ENCODE data around the gene DOK7.

Gene DOK7

DNA sequence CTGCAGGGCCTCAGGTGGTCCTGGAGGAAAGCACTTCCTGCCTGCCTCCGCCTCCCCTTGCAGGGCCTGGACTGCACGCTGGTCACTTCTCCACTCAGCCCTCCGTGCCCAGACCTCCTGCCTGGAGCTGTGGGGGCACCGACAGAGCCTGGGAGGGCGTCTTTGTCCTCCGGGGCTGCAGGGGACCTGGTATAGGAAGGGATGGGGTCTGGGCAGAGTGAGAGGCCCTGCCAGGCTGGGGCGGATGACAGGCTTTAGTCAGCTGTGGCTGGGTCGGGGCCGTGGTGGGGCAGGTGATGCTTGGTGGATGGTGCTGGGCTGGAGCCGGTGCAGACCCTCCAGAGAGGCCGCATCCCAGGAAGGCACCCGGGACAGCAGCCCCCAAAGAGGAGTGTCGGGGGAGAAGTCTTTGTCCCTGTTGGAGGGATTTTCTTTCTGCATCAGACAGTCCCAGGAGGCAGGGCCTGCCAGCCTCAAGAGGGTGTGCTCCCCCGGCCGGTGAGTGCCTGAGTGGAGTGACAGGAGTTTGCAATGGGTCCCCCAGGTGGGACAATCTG lies 1.3 kb downstream of the DOK7 start:
- FAIRE-seq = no peak

DNA sequence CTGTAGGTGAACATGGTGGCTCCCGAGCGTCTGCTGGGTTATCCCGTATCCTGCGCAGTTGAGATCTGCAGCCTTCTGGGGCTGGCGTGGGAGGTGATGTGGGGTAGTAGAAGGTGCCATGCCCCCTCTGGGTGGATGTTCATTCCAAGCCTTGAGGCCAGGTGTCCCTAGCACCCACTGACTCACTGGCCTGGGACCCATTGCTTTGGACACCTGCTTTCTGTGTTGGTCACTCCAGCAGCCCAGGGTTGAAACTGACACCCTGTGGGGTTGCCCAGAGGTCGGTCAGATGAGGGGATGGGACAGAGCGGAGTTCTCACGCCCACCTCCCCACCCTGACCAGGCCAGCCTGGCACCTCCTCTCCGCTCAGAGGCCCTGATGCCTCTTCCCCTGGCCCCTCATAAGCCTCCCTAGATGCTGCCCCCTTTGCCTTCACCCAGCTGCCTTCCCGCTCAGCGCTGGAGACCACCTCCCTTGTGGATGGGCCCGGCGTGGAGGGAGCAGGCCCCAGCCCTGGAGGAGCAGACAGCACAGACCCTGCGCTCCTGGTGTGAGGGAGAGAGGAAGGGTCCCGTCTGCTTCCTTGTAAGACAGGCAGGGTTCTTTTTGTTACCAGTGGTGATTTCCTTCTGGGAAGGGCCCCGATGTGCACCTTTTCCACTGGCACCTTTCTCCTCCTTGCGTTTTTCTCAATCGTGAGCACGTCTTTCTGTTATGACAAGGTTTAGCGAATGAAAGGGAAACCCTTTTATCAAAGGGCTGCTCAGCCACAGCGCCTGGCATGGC lies 2.0 kb downstream of the DOK7 start:
- no peak for FAIRE-seq

DNA sequence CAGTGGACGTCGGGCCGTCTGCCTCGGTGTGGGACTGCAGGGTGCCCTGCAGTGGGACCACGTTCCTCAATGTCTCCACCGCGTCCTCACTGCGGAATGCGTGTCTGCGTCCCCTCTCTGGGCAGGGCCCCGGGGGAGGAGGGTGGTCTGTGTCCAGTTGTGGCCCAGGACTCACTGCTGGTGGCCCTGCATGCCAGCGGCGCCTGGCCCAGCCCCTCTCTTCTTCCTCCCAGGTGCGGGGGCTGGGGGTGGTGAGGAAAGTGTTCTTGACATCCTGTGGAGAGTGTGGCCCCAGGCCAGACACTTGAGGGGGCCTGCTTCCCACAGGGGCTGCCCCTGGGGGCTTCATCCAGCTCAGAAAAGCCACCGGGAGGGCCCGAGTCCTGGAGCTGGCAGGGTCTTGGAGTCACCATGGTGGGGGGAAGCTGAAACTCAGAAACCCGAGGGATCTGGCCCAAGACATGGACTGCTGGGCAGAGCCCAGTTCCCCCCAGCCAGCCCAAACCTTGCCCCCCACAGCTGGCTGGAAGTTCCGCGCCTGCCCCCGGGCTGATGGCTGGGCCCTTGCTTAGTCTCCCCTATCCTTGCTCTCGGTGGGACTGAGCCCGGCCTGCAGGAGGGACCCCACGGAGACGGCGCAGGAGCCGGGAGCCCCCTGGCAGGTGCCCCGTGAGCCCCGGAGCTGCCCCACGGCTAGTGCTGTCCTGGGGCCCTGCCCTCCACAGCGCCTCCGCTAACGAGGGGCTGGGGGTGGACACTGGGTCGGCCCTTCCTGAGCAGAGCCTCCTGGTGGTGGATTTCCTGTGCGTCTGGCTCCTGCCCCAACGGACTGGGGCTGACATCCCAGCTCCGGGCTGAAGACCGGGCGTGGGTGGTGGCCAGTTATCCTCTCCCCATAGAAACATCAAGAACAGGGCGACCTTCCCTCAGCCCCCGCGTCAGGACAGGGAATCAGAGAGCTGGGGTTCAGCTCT lies 2.9 kb downstream of the DOK7 start:
- FAIRE-seq = no peak

DNA sequence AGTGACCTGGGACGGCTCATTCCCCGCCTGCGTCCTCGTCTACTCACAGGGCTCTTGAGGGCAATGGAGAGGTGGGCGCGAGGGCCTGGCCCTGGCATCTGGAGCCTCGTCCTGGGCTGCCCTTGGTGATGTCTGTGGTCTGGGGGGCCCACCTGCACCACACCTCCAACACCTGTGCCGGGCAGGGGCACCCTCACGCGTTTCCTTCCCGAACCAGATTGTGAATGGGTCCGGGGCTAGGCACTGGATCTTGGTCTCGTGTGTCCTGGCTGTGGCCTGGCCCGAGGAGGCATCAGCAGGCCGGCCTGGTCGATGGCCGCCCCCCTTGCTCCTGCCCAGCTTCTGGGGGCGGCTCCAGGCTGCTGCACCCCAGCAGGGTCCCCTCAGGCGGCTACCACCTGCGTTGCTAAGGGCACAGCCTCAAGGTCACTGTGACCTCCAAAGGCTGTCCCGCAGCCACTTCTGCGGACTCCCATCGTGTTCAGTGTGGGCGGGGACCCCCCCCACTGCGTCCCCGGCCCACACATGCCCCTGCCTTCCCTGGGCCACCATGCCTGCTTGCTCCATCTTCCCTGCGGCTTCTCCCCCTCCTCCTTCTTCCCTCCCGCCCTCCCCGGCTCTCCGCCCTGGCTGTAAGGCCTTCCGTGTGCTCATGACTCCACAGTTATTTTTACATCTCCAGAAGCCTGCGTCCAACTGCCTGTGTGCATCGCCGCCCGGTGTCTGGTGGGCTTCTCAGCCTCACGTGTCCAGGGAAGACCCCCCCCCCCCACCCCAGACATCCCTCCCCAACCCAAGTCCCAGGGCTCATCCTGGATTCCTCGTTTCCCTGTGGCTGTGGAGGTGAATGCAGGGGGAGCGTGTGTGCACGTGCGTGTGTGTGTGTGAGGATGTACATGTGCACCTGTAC lies 3.8 kb downstream of the DOK7 start:
- no peak for FAIRE-seq

DNA sequence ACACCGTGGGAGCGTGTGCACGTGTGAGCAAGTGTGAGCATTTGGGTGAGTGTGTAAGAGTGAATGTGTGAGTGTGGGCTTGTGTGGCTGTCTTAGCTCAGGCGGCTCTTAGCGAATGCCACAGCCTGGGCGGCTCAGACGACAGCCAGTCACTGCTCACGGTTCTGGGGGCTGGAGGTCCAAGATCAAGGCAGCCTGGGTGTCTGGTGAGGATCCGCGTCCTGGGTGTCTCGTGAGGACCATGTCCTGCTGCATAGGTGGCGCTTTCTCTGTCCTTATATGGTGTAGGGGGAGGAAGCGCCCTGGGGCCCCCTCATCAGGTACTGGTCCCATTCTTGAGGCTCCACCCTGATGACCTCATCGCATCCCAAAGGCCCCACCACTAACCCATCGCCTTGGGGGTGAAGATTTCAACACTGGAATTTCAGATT lies 4.5 kb downstream of the DOK7 start:
- FAIRE-seq = no peak

DNA sequence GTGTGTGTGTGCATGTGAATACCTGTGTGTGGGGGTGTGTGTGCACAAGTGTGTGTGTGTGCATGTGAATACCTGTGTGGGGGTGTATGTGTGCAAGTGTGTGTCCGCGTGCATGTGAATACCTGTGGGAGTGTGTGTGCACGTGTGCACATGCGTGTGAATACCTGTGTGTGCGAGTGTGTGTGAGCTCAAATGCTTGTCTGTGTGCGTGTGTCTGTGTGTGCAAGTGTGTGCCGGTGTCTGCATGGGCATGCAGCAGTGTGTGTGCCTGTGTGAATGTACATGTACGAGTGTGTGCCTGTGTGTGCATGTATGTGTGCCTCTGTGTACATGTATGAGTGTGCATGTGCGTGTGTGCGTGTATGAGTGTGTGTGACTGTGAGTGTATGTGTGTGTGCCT lies 5.0 kb downstream of the DOK7 start:
- FAIRE-seq = no peak

DNA sequence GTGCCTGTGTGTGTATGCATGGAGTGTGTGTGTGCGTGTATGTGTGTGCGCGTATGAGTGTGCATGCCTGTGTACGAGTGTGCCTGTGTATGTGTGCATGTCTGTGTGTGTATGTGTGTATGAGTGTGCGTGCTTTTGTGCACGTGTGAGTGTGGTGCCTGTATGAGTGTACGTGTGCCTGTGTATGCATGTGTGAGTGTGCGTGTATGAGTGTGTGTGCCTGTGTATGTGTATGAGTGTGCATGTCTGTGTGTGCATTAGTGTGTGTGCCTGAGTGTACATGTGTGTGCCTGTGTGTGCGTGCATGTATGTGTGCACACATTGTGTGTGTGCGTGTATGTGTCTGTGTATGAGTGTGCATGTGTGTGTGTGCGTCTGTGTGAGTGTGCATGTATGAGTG lies 5.7 kb downstream of the DOK7 start:
- FAIRE-seq = no peak

DNA sequence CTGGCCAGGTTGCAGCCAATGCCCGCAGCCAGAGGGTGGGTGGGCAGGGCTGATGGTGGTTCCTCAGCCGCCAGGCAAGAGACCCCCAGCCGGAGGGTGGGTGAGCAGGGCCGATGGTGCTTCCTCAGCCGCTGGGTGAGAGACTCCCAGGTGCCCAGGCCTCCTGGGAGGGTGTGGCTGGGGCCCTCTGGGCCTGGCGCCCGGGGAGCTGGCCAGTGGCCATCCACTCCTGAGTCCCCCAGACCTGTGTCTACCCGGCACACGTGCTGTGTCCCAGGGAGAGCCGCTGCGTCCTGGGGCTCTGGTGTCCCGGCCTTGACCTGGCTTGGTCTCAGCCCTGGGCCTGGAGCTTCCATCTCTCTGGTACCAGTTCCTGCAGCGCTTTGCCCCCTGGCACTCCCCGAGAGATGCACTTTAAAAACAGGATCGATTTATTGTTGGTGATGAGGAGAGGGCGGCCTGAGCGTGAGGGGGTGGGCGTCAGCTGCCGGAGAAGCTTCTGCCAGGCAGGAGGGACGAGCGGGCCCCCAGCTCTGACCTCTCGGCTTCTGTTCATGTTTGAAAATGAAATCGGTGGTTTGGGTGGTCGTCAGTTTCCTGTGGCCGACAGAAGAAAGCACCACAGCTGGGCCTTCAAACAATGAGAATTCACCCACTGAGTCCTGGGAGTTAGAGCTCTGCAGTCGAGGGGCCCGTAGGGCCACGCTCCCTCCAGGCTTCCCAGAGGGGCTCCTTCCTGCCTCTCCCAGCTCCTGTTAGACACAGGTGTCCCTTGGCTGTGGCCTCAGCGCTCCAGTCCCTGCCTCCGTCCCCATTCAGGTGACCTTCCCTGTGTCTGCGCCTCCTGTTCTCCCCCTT lies 6.5 kb downstream of the DOK7 start:
- FAIRE-seq = no peak

DNA sequence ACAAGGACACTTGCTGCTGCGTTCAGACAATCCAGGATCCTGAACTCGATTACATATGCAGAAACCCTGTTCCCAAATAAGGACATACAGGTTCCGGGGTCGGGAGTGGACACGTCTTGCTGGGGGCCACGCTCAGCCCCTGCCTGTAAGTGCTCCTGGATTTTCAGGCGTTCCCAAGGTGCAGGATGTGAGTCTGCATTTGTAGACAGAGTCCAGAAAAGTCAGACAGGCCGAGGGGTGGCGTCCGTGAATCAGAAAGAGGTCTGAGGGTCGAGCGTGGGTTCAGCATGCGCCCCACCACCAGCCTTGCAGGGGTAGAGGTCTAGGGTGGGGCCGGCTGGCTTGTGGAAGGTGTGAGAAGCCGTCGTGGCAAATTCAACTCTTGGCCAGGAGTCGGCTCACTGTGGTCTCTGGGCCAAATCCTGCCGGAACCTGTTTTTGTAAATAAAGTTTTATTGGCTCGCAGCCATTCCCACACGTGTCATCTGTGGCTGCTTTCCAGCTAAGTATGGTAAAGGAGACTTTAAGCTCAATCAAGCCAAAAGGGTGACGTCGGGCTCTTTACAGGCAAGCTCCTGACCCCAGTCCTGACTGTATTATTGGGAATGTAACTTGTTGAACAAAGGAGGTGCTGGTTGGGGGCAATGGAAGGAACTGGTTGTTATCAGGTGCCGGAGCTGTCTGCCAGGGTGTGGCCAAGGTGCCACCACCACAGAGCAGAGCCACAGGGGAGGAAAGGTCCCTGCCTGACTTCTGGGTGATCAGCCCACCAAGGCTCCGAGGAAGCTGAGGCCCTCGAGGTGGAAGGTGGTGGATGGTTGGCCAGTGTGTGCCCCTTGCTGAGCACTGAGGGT lies 7.4 kb downstream of the DOK7 start:
- no peak for FAIRE-seq

DNA sequence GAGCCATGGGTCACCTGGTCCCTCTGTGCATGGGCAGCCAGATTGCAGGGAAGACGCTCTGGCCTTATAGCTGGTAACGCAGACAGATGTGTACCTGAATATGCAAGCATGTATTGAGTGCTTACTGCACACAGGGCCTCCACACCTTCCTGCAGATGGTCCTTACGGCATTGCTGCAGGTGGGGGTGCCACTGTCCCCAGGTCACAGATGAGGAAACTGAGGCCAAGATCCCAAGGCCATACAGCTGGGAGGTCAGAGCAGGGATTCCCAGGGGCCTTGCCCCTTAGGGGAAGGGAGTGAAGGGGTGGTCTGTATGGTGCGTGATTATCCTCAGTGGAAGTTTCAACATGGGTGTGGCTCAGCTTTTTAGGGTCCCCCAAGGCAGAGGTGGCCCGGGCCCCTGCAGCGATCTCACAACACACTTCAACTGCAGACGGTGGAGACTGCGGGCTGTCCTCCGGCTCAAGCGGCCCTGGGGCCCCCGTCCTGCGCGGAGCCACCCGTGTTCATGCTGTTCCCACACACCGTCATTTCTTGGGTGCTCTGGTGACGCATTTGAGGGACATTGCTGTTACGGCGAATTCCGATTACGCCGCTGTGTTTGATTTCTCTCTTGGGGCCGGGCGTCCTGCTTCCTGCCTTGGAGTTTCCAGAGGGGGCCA lies 8.1 kb downstream of the DOK7 start:
- FAIRE-seq = no peak

DNA sequence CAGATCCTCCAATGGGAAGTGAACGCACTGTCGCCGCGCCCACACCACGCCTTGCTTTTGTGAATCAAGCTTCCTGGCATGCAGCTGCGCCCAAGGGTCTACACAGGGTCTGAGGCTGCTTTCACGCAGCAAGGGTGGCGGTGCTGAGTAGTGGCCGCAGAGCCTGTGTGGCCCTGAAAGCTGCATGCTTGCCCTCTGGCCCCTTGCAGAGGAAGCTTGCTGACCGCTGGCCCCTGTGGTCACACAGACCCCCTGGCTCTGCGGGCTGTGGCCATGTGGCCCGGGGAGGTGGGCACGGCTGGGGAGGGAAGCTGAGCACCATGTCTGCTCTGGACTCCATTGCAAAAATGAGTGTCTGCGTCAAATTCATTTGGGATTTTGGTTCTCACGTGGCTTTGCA lies 8.8 kb downstream of the DOK7 start:
- no peak for FAIRE-seq

DNA sequence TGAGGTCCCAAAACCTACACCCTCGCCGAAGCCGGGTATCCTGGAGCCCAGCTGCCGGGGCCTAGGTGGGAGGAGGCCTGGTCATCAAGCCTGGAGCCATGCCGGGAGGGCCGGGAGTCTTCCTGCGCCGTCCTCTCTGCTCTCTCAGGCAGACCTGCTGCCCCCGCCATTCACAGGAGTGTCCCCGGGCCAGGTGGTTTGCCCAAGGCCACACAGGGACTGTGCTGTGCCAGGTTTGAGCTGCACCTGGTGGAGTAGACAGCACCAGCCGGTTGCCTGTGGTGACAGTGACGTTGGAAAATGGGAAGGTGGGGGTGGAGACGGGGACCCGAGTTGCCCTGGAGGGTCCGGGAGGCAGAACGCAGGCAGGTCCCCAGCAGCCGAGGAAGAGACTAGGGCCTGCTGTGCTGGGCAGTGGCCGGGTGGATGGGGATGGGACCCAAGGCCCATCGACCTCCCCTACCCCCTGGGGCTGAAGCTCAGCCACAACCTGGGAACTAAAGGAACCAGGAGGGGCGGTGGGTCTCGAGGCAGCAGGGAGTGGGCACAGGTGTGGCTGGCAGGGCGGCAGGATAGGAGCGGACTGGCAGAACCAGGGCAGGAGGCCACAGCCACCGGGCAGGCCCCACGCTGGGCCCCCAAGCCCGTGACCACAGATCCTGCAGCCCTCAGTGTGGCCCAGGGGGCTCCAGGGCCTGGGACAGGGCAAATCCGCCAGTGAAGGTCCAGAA lies 9.5 kb downstream of the DOK7 start:
- FAIRE-seq = no peak

DNA sequence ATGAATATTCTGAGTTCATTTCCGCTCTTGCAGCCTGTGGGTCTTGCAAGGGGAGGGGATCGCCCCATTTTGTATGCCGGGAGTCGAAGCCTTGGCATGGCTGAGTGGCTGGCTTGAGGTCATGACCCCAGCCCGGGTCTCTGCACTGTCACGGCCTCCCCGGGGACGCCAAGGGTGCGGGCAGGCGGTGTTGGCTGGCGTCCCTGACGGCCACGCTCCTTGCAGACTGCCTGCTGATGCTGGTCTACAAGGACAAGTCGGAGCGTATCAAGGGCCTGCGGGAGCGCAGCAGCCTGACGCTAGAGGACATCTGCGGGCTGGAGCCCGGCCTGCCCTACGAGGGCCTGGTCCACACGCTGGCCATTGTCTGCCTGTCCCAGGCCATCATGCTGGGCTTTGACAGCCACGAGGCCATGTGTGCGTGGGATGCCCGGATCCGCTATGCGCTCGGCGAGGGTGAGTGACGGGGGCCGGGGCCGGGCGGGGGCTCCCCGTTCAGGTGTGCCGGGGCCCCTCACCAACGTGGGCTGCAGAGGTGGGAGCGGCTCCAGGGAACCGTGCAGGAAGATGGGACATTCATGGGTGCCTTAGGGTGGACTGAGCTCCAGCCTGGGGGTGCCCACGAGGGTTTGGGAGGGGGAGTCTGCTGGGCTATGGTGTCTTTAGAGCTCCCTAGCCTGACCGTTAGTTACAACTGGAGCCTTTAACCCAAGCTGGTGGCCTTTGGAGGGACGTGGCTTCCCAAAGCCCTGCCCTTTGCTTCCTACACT lies 10.3 kb downstream of the DOK7 start:
- FAIRE-seq = no peak

DNA sequence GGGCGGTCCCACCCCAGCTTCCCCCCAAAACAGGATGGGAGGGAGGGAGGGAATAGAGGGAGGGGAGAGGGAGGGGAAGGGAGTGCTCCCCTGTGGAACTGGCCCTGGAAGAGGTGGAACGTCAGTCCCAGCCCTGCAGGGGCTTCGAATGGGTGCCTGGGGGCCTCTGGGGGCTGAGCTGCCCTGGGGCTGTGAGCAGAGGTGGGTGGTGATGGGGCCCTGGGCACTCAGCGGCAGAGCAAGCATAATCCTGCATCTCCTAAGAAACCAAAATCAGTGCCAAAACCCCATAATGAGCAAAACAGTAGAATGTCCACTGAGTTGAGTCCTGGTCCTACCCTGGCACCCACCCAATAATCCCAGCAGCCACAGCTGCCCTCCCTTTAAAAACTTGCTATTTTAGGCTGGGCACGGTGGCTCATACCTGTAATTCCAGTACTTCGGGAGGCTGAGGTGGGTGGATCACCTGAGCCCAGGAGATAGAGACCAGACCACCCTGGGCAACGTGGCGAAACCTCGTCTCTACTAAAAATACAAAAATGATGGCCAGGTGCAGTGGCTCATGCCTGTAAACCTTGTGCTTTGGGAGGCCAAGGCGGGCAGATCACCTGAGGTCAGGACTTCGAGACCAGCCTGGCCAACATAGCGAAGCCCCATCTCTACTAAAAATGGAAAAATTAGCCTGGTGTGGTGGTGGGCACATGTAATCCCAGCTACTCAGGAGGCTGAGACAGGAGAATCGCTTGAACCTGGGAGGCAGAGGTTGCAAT lies 11.1 kb downstream of the DOK7 start:
- no peak for FAIRE-seq

DNA sequence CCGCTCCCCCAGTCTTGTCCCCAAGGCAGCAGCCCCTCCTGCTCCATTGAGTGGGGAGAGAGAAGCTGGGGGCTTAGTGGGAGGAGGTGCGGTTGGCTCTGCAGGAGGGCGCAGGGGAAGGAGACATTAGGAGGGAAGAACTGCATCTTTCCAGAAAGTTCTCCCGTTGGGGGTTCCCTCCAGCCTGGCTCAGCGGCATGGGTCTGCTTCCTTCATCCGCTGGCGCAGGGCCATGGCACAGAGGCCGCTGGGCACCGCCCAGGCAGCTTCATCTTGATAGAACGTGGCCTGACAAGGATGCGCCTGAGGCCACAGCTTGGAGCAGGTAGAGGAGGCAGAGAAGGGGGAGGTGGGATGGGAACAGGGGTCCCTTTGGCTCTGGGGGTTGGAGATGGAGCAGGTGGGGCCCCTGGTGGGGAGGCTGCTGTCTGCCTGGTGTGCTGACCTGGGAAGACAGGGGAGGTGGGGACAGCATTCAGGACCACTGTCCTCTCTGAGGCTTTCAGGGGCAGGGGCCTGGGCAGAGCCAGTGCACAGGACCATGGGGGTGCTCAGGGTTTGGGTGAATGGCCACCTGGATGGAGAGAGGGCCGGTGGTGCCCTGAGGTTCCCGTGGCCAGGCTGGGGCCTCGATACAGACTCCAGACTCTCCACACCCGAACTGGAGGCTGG lies 12.1 kb downstream of the DOK7 start:
- no peak for FAIRE-seq

DNA sequence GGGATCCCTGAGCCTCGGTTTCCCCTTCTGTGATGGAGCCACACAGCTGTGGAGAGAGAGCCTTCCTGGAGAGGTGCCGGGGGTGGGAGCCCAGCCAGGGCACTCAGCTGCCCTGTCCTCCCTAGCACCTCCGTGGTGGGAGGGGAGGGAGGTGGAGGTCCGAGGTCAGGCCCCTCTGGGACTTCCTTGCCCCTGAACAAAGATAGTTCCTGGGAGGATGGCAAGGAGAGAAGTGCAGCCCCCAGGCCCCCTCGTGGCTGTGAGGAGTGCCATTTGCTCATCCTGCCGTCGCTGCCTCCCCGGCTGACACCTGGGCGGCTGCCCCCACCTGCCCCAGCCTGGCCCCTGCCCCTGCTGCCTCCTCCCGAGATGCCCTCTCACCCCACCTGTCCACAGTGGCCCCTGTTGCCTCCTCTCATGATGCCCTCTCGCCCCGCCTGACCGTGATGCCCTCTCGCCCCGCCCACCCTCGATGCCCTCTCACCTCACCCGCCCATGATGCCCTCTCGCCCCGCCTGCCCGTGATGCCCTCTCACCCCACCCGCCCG lies 12.7 kb downstream of the DOK7 start:
- FAIRE-seq = no peak

DNA sequence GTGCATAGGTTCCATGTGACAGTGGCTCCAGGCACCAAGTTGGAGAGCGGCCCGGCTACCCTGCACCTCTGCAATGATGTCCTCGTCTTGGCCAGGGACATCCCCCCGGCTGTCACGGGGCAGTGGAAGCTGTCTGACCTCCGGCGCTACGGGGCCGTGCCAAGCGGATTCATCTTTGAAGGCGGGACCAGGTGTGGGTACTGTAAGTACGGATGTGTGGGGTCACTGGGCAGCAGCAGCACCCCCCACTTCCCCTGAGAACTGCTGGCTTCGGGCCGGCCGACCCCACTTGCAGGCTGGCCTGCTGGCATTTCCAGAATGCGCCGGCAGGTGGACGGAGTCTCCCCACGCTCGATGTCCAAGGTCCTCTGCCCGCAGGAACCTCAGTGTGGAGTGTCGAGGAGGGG lies 13.2 kb downstream of the DOK7 start:
- FAIRE-seq = no peak
